GM18517 (cell line): ENCODE data around the gene OCRL.
A peak's percentile ranks its signal among the peaks of the same experiment; 100 is the strongest.

ENCODE experiments used
- ATAC-seq: cut with Tn5 transposase; IDR thresholded peaks from one replicate; pipeline ENCODE4 v1.9.1; 2021; ENCODE audit warnings: mild to moderate bottlenecking, moderate library complexity; ENCODE audit not compliant: unreplicated experiment

OCRL gene

DNA sequence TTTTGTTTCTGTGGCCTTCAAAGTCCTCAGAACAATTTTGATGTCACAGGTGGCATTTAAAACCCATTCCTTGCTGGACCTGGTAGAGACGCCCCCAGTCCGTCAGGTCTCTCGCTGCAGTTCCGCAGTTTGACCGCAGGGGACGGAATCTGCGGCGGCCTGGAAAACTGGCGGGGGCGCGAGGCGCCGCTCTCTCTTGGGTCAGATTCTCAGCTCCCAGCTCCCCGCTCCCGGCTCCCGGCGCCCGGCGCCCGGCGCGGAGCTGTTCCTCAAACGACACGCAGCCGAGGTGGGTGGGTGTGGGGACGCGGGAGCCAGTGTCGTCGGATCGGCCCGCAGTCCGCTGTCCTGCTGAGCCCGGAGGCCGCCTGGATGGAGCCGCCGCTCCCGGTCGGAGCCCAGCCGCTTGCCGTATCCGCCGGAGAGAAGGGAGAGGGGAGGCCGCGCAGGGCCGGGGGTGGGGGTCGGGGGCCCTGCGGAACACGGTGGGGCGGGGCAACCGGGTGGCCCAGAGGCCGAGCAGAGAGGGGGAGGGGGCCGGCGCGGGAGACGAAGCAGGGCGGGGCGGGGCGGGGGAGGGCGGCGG is at the start of gene OCRL:
Gene OCRL (plus strand): TSS at position 192 of the 586 bp plus-strand sequence. CDS start 181 bp downstream, at position 373.
- ATAC-seq, result peak; percentile 87

DNA sequence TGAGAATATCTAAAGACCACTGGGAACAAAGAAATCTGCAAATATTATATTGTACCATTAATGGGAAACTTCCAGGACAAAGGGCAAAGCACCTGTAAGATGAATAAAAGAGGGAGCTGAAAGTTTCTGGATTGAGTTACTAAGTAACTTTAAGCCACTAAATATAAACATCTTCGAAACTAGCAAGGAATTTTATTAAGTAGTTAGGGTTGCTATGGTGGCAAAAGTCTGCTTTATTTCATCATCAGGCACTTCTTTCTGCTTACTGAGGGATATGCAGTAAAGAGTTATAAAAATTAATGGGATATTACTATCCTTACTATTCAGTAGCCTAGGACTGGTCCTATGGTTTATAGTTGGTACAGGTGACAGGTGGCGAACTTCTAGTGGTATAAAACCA is 49.7 kb upstream of the OCRL start:
- ATAC-seq, result no peak

- no peak for ATAC-seq
Observed at GRCh38 chrX:129493643-129494042, 46.4 kb upstream of the OCRL start.

GRCh38 chrX:129494887-129495286 is 45.2 kb upstream of the OCRL start:
- ATAC-seq, result no peak

DNA sequence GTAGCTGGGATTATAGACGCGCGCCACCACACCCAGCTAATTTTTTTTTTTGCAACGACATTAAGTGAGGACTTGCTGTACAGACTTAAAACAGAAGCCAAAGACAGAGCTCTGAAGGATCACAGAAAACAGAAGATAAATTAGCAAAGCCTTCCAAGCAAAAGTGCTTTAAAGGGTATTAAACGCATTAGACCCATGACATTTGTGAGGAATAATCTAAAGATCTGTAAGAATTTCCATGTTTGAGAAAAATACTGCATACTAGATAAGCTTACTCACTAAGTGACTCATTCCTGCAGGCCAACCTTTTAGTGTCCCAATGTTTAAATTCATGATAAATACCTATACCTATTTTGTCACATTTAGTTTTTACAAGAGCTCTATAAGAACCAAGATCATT is 44.2 kb upstream of the OCRL start:
- no peak for ATAC-seq

DNA sequence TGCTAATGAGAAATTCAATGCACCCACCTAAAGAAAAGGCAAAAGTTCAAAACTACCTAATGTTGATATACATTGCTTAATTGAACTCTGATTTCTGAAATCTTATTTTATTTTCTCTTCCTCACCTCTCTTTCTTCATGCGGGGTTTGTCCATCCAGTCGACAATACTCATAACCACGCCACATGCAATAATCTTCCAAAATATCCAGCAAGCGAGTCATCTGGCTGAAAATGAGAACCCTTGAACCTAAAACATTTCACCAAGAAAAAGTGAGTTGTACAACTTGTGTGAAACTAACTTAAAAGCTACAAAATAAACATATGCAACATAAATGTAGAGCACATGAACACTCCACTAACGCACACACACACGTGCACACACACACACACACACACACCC is 43.4 kb upstream of the OCRL start:
- no peak for ATAC-seq

GRCh38 chrX:129497146-129497843 is 42.8 kb upstream of the OCRL start:
- ATAC-seq, result no peak

GRCh38 chrX:129510331-129510730 is 29.7 kb upstream of the OCRL start:
- ATAC-seq, result no peak

GRCh38 chrX:129511689-129512088 is 28.4 kb upstream of the OCRL start:
- ATAC-seq, result no peak

GRCh38 chrX:129512409-129512808 is 27.6 kb upstream of the OCRL start:
- ATAC-seq, result no peak

GRCh38 chrX:129516402-129516801 is 23.7 kb upstream of the OCRL start:
- ATAC-seq, result no peak

DNA sequence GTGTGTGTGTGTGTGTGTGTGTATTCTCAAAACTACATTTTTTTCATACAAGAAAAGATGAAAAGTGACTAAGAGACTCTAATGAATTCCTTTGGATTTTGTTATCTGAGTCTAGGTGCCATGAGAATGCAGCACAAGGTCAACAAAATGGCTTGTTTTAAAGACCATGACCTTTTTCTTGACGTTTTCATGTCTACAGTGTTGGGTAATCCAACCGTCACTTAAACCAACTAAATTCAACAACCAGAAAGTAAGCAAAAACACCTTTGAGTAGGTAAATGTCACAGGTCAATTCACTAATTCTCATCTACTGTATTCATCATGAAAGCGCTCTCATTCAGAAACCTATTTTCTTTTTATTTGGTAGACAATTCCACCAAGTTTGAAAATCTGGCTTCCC is 19.9 kb upstream of the OCRL start:
- no peak for ATAC-seq

GRCh38 chrX:129522184-129523078 is 17.6 kb upstream of the OCRL start:
- ATAC-seq, result no peak

DNA sequence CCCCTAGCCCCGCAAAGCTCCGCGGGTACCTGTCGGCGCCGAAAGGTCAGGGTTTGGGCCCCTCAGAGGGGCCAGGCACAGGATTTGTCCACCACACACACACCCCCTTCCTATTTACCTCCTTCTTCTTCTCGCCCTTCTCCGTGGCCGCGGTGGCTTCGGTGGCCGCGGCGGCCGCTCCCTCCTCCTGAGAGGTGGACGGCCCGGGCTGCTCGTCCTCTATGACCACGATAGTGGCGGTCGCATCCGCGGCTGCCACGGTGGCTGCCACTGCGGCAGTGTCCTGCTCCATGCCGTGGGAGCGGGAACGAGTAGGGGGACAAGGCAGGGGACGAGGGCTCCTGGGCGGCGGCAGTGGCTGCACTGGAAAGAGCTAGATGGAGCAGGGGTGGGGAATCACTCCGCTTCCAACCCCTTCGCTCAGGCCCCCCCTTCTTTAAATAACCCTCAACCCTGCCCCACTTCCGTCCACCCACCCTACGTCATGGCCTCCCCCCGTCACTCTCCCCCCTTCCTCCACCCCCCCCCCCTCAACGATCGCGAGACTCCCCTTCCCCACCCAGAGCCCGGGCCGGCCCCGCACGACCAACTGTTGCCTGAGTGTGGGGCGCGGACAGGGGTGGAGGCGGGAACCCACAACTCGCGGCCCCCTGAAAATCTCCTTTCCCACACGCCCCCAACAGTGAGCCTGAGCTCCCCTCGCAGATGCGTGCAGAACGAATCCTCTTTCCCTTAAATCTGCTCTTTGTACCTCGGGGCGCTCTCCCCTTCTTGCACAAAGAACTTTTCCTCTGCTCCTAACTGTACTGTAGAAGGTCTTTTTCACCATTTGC is 16.8 kb upstream of the OCRL start, which contains the start of gene SMARCA1:
Gene SMARCA1 (minus strand): TSS at position 412 of the 833 bp plus-strand sequence. CDS start 120 bp downstream, at position 292.
- ATAC-seq, result no peak

DNA sequence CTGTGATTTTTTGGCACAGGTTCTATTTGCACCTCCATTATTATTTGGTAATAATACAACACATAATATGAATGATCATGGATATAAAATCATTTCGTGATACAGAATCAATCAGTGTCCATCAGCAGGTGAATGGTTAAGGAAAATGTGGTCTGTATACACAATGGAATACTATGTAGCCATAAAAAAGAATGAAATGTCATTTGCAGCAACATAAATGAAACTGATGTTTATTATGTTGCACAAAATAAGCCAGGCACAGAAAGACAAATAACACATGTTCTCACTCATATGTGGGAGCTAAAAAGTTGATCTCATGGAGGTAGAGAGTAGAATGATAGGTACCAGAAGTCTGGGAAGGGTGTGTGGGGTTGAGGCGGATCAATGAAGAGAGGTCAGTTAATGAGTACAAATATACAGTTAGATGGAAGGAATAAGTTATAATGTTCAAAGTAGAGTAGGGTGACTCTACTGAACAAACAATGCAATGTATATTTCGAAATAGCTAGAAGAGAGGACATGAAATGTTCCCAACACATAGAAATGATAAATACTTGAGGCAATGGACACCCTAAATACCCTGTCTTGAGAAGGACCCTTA is 15.7 kb upstream of the OCRL start:
- ATAC-seq, result no peak

- no peak for ATAC-seq
Observed at GRCh38 chrX:129525162-129525561, 14.9 kb upstream of the OCRL start.

- ATAC-seq, result no peak
Observed at GRCh38 chrX:129525896-129526295, 14.2 kb upstream of the OCRL start.

DNA sequence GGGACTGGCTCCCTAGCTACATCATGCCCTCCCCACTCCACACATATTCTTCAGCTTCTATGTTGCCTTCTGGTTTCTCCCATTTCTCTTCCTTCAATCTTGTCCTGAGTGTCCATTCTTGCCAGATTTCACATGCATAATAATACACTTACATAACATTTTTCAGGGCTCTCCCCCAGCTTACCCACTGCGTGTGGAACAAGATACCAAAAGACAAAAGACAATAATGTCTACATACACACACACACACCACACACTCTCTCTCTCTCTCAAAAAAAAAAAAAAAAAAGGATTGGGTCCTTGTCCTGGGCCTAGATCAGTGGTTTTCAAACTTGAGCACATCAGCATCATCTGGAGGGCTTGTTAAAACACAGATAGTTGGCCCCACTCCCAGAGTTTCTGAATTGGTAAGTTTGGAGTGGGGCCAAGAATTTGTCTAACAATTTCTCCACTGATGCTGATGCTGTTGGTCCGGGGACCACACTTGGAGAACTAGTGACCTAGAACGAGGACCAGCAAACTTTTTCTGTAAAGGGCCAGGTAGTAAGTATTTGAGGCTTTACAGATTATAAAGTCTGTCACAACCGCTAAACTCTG is 10.3 kb upstream of the OCRL start:
- ATAC-seq, result no peak

- ATAC-seq, result no peak
Observed at GRCh38 chrX:129530410-129530809, 9.6 kb upstream of the OCRL start.

- ATAC-seq, result no peak
Observed at GRCh38 chrX:129531132-129531531, 8.9 kb upstream of the OCRL start.
